Naive thymus-derived CD4-positive, alpha-beta T cell (primary cell): ENCODE results near the gene LEMD3. TPM values are rescaled to one million over a fixed set of nuclear protein-coding genes. Genes with fewer than 3 reads are reported as not detected.

Experiments
- ATAC-seq: fragments of 150-1000 bp; cut with Tn5 transposase; 2 replicates; pipeline ENCODE4 v1.10.0; 2021; ENCODE audit warnings: mild to moderate bottlenecking, moderate library complexity
- CTCF ChIA-PET: fragments of 350-600 bp; sonication (Branson Sonifier 250); formaldehyde crosslinking; loops from one replicate; lab custom pipeline; 2021; ENCODE audit warnings: antibody characterized with exemption; lab: Charles Lee
- POLR2A ChIA-PET: fragments of 350-600 bp; sonication (Branson Sonifier 250); formaldehyde crosslinking; loops from one replicate; lab custom pipeline; 2021; ENCODE audit warnings: antibody characterized with exemption, inconsistent platforms; lab: Charles Lee
- DNase-seq, 9 donors: peaks; one replicate each; pipeline versions ENCODE4 v3.0.0 to v3.0.0-alpha.2; 2020 to 2022; ENCODE audit warnings: mixed read lengths in 1 of 9
- H3K27ac ChIP-seq: one replicate; pipeline ENCODE4 v1.7.0; 2013; ENCODE audit warnings: mild to moderate bottlenecking, low read depth, low read length, moderate library complexity
- H3K27me3 ChIP-seq, 2 donors: one replicate each; pipeline ENCODE4 v1.7.0; 2013; ENCODE audit warnings: low read length in 2 of 2, mild to moderate bottlenecking in 2 of 2, moderate library complexity in 2 of 2; ENCODE audit not compliant: control insufficient read depth in 2 of 2, insufficient read depth in 2 of 2
- H3K36me3 ChIP-seq, 3 experiments: 1 replicate in 2 of 3; 2 replicates in 1 of 3; pipeline ENCODE4 v1.7.0; 2013; ENCODE audit warnings: low read length in 3 of 3, mild to moderate bottlenecking in 3 of 3, moderate library complexity in 1 of 3; ENCODE audit not compliant: insufficient read depth in 3 of 3, control insufficient read depth in 2 of 3
- H3K4me1 ChIP-seq, 2 donors: one replicate each; pipeline ENCODE4 v1.7.0; 2013; ENCODE audit warnings: low read length in 2 of 2, mild to moderate bottlenecking in 2 of 2, moderate library complexity in 1 of 2; ENCODE audit not compliant: control insufficient read depth in 2 of 2, insufficient read depth in 2 of 2
- H3K4me3 ChIP-seq: 2 replicates; pipeline ENCODE4 v1.7.0; 2013; ENCODE audit warnings: mild to moderate bottlenecking, low read length
- H3K9me3 ChIP-seq, 3 experiments: 1 replicate in 2 of 3; 2 replicates in 1 of 3; pipeline ENCODE4 v1.7.0; 2013; ENCODE audit warnings: low read length in 3 of 3; ENCODE audit not compliant: control insufficient read depth in 2 of 3
- H3K27ac Mint-ChIP-seq, 9 donors: one replicate each; pipeline ENCODE4 v1.8.0; 2020 to 2022; ENCODE audit warnings: mixed read lengths in 9 of 9, mild to moderate bottlenecking in 8 of 9, moderate library complexity in 5 of 9, inconsistent platforms in 2 of 9
- H3K27me3 Mint-ChIP-seq, 5 donors: one replicate each; pipeline ENCODE4 v1.8.0; 2021 to 2022; ENCODE audit warnings: mixed read lengths in 5 of 5, mild to moderate bottlenecking in 1 of 5
- H3K36me3 Mint-ChIP-seq, 5 donors: one replicate each; pipeline ENCODE4 v1.8.0; 2020 to 2022; ENCODE audit warnings: mixed read lengths in 5 of 5, mild to moderate bottlenecking in 3 of 5, inconsistent platforms in 1 of 5
- H3K4me1 Mint-ChIP-seq, 7 donors: one replicate each; pipeline ENCODE4 v1.8.0; 2020 to 2022; ENCODE audit warnings: mixed read lengths in 7 of 7, mild to moderate bottlenecking in 3 of 7, inconsistent platforms in 1 of 7
- H3K4me3 Mint-ChIP-seq, 10 donors: one replicate each; pipeline ENCODE4 v1.8.0; 2020 to 2022; ENCODE audit warnings: mild to moderate bottlenecking in 10 of 10, mixed read lengths in 10 of 10, moderate library complexity in 6 of 10, inconsistent platforms in 2 of 10
- H3K9me3 Mint-ChIP-seq, 11 donors: one replicate each; pipeline ENCODE4 v1.8.0; 2020 to 2022; ENCODE audit warnings: mixed read lengths in 11 of 11, mild to moderate bottlenecking in 4 of 11, inconsistent platforms in 1 of 11, moderate library complexity in 1 of 11
- intact Hi-C, 2 donors: fragments of 100-400 bp; cut with micrococcal nuclease; formaldehyde crosslinking; loops; one replicate each; pipeline ENCODE4 v1.15.1; 2023
- polyA plus RNA-seq, 2 donors: library from polyadenylated mRNA; unstranded; fragments of 300-500 nt; fragmentation: Illumina TruSeq; gene quantifications; one replicate each; pipeline ENCODE4 v1.2.3, GENCODE V29; 2021
- total RNA-seq, 6 experiments: library from RNA in 5 of 6; stranded (reverse) in 5 of 6; gene quantifications; 1 replicate in 5 of 6; 2 replicates in 1 of 6; pipeline ENCODE4 v1.2.3 and lab custom pipeline; 2021 to 2026

Gene LEMD3
- total and polyA plus RNA-seq, 7 experiments from 2014 or later, result 33.3 to 60.1 (median 52.2) TPM

- ChIA-PET POLR2A (interaction anchor here (0.6 kb wide), 1 partner anchor 1097 kb away, joined by 3 read pairs; no protein-coding TSS in a partner anchor), CTCF (no interaction called here)
- Mint-ChIP-seq H3K36me3 (peaks cover 0 to 30% (median 14%) of the 10 kb centered on the region in 5 donors), H3K4me3 (peak overlapping the region in 9 of 10 donors; percentile 25 to 84 (median 45)), H3K27ac (peak overlapping the region; percentile 36 to 94 (median 78)), H3K4me1 (peaks cover 41 to 78% (median 62%) of the 10 kb centered on the region in 7 donors), H3K27me3 (no peaks in the 10 kb centered on the region), H3K9me3 (peaks cover 0 to 4% (median 0%) of the 10 kb centered on the region in 11 donors)
- H3K27ac ChIP-seq, result no peak overlapping the region
- intact Hi-C loops, result loop anchor here in 1 of 2 donors (2.0 kb wide), 1 partner anchor 37 kb away; no protein-coding TSS in a partner anchor
- H3K9me3 ChIP-seq, result no peaks in the 10 kb centered on the region
- H3K4me3 ChIP-seq, result no peak overlapping the region
- no peaks in the 10 kb centered on the region for H3K27me3 ChIP-seq
- DNase-seq, result no peak
- peaks cover 0 to 6% (median 0%) of the 10 kb centered on the region in 3 experiments for H3K36me3 ChIP-seq
- peaks cover 15 to 21% of the 10 kb centered on the region in 2 donors for H3K4me1 ChIP-seq
- ATAC-seq, result no peak
These were observed 38.7 kb downstream of the LEMD3 start for GRCh38 chr12:65208125-65208524.

GRCh38 chr12:65208964-65209654 is 39.7 kb downstream of the LEMD3 start:
- peak overlapping the region; percentile 67 to 94 (median 83) for H3K27ac Mint-ChIP-seq
- peaks cover 33 to 73% (median 60%) of the 10 kb centered on the region in 7 donors for H3K4me1 Mint-ChIP-seq
- ATAC-seq, result no peak
- peaks cover 0 to 26% (median 13%) of the 10 kb centered on the region in 5 donors for H3K36me3 Mint-ChIP-seq
- Histone ChIP-seq H3K36me3 (peaks cover 0 to 6% (median 0%) of the 10 kb centered on the region in 3 experiments), H3K27ac (no peak overlapping the region), H3K4me3 (no peak overlapping the region), H3K4me1 (peaks cover 15 to 21% of the 10 kb centered on the region in 2 donors), H3K9me3 (no peaks in the 10 kb centered on the region), H3K27me3 (no peaks in the 10 kb centered on the region)
- peaks cover 0 to 4% (median 0%) of the 10 kb centered on the region in 11 donors for H3K9me3 Mint-ChIP-seq
- H3K27me3 Mint-ChIP-seq, result no peaks in the 10 kb centered on the region
- ChIA-PET POLR2A (interaction anchor here (1.1 kb wide), 1 partner anchor 40 kb away, joined by 5 read pairs; the partner anchor contains the start of gene LEMD3), CTCF (interaction anchor here (0.6 to 0.7 kb wide), 2 partner anchors 15 to 29 kb away, joined by 3 to 4 read pairs; no protein-coding TSS in a partner anchor)
- intact Hi-C loops, result loop anchor here (1.0 to 2.0 kb wide), 3 partner anchors 12 to 40 kb away; partner anchors contain the start of gene LEMD3 (in 1 of the 2)
- DNase-seq, result no peak
- peak overlapping the region; percentile 36 to 87 (median 76) for H3K4me3 Mint-ChIP-seq

GRCh38 chr12:65209655-65210043 is 40.3 kb downstream of the LEMD3 start:
- Mint-ChIP-seq H3K4me3 (peak overlapping the region; percentile 30 to 87 (median 76)), H3K9me3 (peaks cover 0 to 4% (median 0%) of the 10 kb centered on the region in 11 donors), H3K27me3 (no peaks in the 10 kb centered on the region), H3K27ac (peak overlapping the region; percentile 11 to 90 (median 80)), H3K4me1 (peaks cover 33 to 73% (median 54%) of the 10 kb centered on the region in 7 donors), H3K36me3 (peaks cover 0 to 25% (median 17%) of the 10 kb centered on the region in 5 donors)
- peak; percentile 52 for ATAC-seq
- ChIA-PET POLR2A (interaction anchor here (1.1 kb wide), 1 partner anchor 40 kb away, joined by 5 read pairs; the partner anchor contains the start of gene LEMD3), CTCF (interaction anchor here (0.6 to 0.7 kb wide), 2 partner anchors 16 to 29 kb away, joined by 3 to 4 read pairs; no protein-coding TSS in a partner anchor)
- peaks cover 15 to 21% of the 10 kb centered on the region in 2 donors for H3K4me1 ChIP-seq
- H3K36me3 ChIP-seq, result peaks cover 0 to 6% (median 0%) of the 10 kb centered on the region in 3 experiments
- no peak overlapping the region for H3K4me3 ChIP-seq
- peak in 1 of 9 donors; percentile 6 for DNase-seq
- intact Hi-C loops, result loop anchor here (1.0 to 2.0 kb wide), 3 partner anchors 12 to 40 kb away; partner anchors contain the start of gene LEMD3 (in 1 of the 2)
- no peaks in the 10 kb centered on the region for H3K27me3 ChIP-seq
- no peak overlapping the region for H3K27ac ChIP-seq
- no peaks in the 10 kb centered on the region for H3K9me3 ChIP-seq

- H3K27ac Mint-ChIP-seq, result peak overlapping the region in 4 of 9 donors; percentile 2 to 73 (median 56)
- ChIA-PET POLR2A (no interaction called here), CTCF (no interaction called here)
- no peak overlapping the region for H3K27ac ChIP-seq
- no peak overlapping the region for H3K4me3 Mint-ChIP-seq
- no peak for DNase-seq
- no peaks in the 10 kb centered on the region for H3K4me1 ChIP-seq
- H3K36me3 Mint-ChIP-seq, result peaks cover 21 to 69% (median 56%) of the 10 kb centered on the region in 5 donors
- ATAC-seq, result no peak
- H3K27me3 Mint-ChIP-seq, result no peaks in the 10 kb centered on the region
- intact Hi-C loops, result no loop called here
- peaks cover 0 to 32% (median 17%) of the 10 kb centered on the region in 11 donors for H3K9me3 Mint-ChIP-seq
- peaks cover 0 to 27% (median 12%) of the 10 kb centered on the region in 7 donors for H3K4me1 Mint-ChIP-seq
- H3K9me3 ChIP-seq, result peaks cover 0 to 12% (median 0%) of the 10 kb centered on the region in 3 experiments
- H3K27me3 ChIP-seq, result no peaks in the 10 kb centered on the region
- H3K4me3 ChIP-seq, result no peak overlapping the region
- peaks cover 0 to 32% (median 11%) of the 10 kb centered on the region in 3 experiments for H3K36me3 ChIP-seq
These were observed 47.7 kb downstream of the LEMD3 start for GRCh38 chr12:65217086-65217485.

GRCh38 chr12:65220761-65221160 is 51.4 kb downstream of the LEMD3 start:
- Histone ChIP-seq H3K9me3 (peaks cover 0 to 12% (median 0%) of the 10 kb centered on the region in 3 experiments), H3K27me3 (no peaks in the 10 kb centered on the region), H3K36me3 (peaks cover 0 to 32% (median 11%) of the 10 kb centered on the region in 3 experiments), H3K4me1 (no peaks in the 10 kb centered on the region), H3K4me3 (no peak overlapping the region), H3K27ac (no peak overlapping the region)
- ChIA-PET POLR2A (no interaction called here), CTCF (no interaction called here)
- no peak for DNase-seq
- Mint-ChIP-seq H3K4me3 (no peak overlapping the region), H3K4me1 (peaks cover 5 to 26% (median 21%) of the 10 kb centered on the region in 7 donors), H3K27ac (no peak overlapping the region), H3K36me3 (peaks cover 33 to 86% (median 78%) of the 10 kb centered on the region in 5 donors), H3K9me3 (peaks cover 4 to 59% (median 29%) of the 10 kb centered on the region in 11 donors), H3K27me3 (no peaks in the 10 kb centered on the region)
- no peak for ATAC-seq
- intact Hi-C loops, result no loop called here

GRCh38 chr12:65229441-65229840 is 60.1 kb downstream of the LEMD3 start:
- Histone ChIP-seq H3K4me3 (no peak overlapping the region), H3K9me3 (peaks cover 0 to 5% (median 0%) of the 10 kb centered on the region in 3 experiments), H3K27me3 (no peaks in the 10 kb centered on the region), H3K4me1 (peaks cover 0 to 4% of the 10 kb centered on the region in 2 donors), H3K27ac (no peak overlapping the region), H3K36me3 (peaks cover 0 to 13% (median 0%) of the 10 kb centered on the region in 3 experiments)
- H3K4me3 Mint-ChIP-seq, result no peak overlapping the region
- intact Hi-C loops, result no loop called here
- H3K4me1 Mint-ChIP-seq, result peaks cover 6 to 41% (median 30%) of the 10 kb centered on the region in 7 donors
- no peaks in the 10 kb centered on the region for H3K27me3 Mint-ChIP-seq
- no peak overlapping the region for H3K27ac Mint-ChIP-seq
- DNase-seq (no peak), ATAC-seq (no peak)
- peaks cover 13 to 57% (median 55%) of the 10 kb centered on the region in 5 donors for H3K36me3 Mint-ChIP-seq
- POLR2A ChIA-PET, result no interaction called here
- peaks cover 6 to 35% (median 22%) of the 10 kb centered on the region in 11 donors for H3K9me3 Mint-ChIP-seq
- CTCF ChIA-PET, result interaction anchor here (0.7 kb wide), 1 partner anchor 26 kb away, joined by 3 read pairs; no protein-coding TSS in a partner anchor
